Ishikawa (cell line): ENCODE results near the gene RABAC1.

ENCODE experiments used
- CEBPB ChIP-seq: IDR thresholded peaks from 2 replicates; pipeline ENCODE4 v1.6.1; 2012
- CREB1 ChIP-seq: IDR thresholded peaks from 2 replicates; pipeline ENCODE4 v1.6.1; 2012; ENCODE audit warnings: low read depth
- EGR1 ChIP-seq: IDR thresholded peaks from 2 replicates; pipeline ENCODE4 v1.6.1; 2012
- EP300 ChIP-seq: IDR thresholded peaks from 2 replicates; pipeline ENCODE4 v1.6.1; 2012; ENCODE audit warnings: borderline replicate concordance
- FOXM1 ChIP-seq: IDR thresholded peaks from 2 replicates; pipeline ENCODE4 v1.6.1; 2012; ENCODE audit warnings: low read depth, borderline replicate concordance
- MAX ChIP-seq: IDR thresholded peaks from 2 replicates; pipeline ENCODE4 v1.6.1; 2012
- NFIC ChIP-seq: IDR thresholded peaks from 2 replicates; pipeline ENCODE4 v1.6.1; 2012
- RAD21 ChIP-seq: IDR thresholded peaks from 2 replicates; pipeline ENCODE4 v1.6.1; 2012; ENCODE audit warnings: low read depth
- REST ChIP-seq: IDR thresholded peaks from 2 replicates; pipeline ENCODE4 v1.6.1; 2012; ENCODE audit warnings: low read depth, mild to moderate bottlenecking
- TAF1 ChIP-seq: IDR thresholded peaks from 2 replicates; pipeline ENCODE4 v1.6.1; 2012; ENCODE audit warnings: low read depth, mild to moderate bottlenecking
- TCF12 ChIP-seq: IDR thresholded peaks from 2 replicates; pipeline ENCODE4 v1.6.1; 2012; ENCODE audit warnings: low read depth
- TEAD4 ChIP-seq: IDR thresholded peaks from 2 replicates; pipeline ENCODE4 v1.6.1; 2012
- USF1 ChIP-seq: IDR thresholded peaks from 2 replicates; pipeline ENCODE4 v1.6.1; 2012
- YY1 ChIP-seq: IDR thresholded peaks from 2 replicates; pipeline ENCODE4 v1.6.1; 2012; ENCODE audit warnings: low read depth
- ZBTB7A ChIP-seq: IDR thresholded peaks from 2 replicates; pipeline ENCODE4 v1.6.1; 2012; ENCODE audit warnings: low read depth

Gene RABAC1

GRCh38 chr19:41906916-41907680, 52.0 kb downstream of the RABAC1 start:
- TF ChIP-seq NFIC (no peak), CEBPB (no peak), YY1 (no peak), RAD21 (no peak), EP300 (no peak), REST (no peak), TAF1 (no peak), USF1 (no peak), TEAD4 (no peak), TCF12 (no peak), ZBTB7A (no peak), MAX (no peak), FOXM1 (no peak), EGR1 (no peak), CREB1 (no peak)
